ENCODE data around the gene MAP6.

GRCh38 chr11:75659836-75660235, 9.0 kb downstream of the MAP6 start:
- TF ChIP-seq, protein P1, sequence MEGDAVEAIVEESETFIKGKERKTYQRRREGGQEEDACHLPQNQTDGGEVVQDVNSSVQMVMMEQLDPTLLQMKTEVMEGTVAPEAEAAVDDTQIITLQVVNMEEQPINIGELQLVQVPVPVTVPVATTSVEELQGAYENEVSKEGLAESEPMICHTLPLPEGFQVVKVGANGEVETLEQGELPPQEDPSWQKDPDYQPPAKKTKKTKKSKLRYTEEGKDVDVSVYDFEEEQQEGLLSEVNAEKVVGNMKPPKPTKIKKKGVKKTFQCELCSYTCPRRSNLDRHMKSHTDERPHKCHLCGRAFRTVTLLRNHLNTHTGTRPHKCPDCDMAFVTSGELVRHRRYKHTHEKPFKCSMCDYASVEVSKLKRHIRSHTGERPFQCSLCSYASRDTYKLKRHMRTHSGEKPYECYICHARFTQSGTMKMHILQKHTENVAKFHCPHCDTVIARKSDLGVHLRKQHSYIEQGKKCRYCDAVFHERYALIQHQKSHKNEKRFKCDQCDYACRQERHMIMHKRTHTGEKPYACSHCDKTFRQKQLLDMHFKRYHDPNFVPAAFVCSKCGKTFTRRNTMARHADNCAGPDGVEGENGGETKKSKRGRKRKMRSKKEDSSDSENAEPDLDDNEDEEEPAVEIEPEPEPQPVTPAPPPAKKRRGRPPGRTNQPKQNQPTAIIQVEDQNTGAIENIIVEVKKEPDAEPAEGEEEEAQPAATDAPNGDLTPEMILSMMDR (IDR thresholded peaks at IDR 0.05) = no peak
- no peak for TF ChIP-seq POLR2A (IDR thresholded peaks at IDR 0.05)

Measured in tibial nerve (tissue), 3 donors.